ENCODE data around the gene ARHGAP24.

- TF ChIP-seq HSF1 (IDR thresholded peaks at IDR 0.05; ENCODE audit: low read depth, low read length) (no peak), RAD21 (IDR thresholded peaks at IDR 0.05; ENCODE audit: insufficient read depth, low read depth, low read length) (no peak), ZNF217 (IDR thresholded peaks at IDR 0.05) (no peak)
Measured at GRCh38 chr4:85744950-85745349, 270.0 kb downstream of the ARHGAP24 start.
